Panc1 (cell line): ENCODE measurements around the gene TANGO6. TPM values are rescaled to one million over a fixed set of nuclear protein-coding genes. Genes with fewer than 3 reads are reported as not detected.

ENCODE experiments used
- ATAC-seq: fragments of 200-7000 bp; cut with Tn5 transposase; 2 replicates; pipeline ENCODE4 v1.9.1; 2020; ENCODE audit warnings: mild to moderate bottlenecking, moderate library complexity
- BruUV-seq: library from RNA; stranded (reverse); fragments of 400-500 nt; replicated peaks from 2 replicates; lab custom pipeline; 2021; lab: Mats Ljungman, UMichigan
- CTCF ChIA-PET: fragments of 300-600 bp; sonication (Branson Sonifier 250); formaldehyde crosslinking; loops from one replicate; lab custom pipeline; 2022; ENCODE audit warnings: antibody characterized with exemption; lab: Charles Lee
- POLR2A ChIA-PET: fragments of 300-600 bp; sonication (Branson Sonifier 250); formaldehyde crosslinking; loops from one replicate; lab custom pipeline; 2022; ENCODE audit warnings: antibody characterized with exemption; lab: Charles Lee
- DNase-seq: peaks from one replicate; pipeline ENCODE4 v3.0.0-alpha.2; 2010; ENCODE audit warnings: low read depth, low spot score
- H3K27ac ChIP-seq: 2 replicates; pipeline ENCODE4 v1.5.1; 2011; ENCODE audit warnings: mild to moderate bottlenecking, low read length, inconsistent platforms
- H3K27me3 ChIP-seq: fragments of 200-500 bp; sonication (Bioruptor generic); 2 replicates; pipeline ENCODE4 v1.6.0; 2014; ENCODE audit warnings: low read length, inconsistent platforms; ENCODE audit not compliant: control insufficient read depth, insufficient read depth
- H3K36me3 ChIP-seq: fragments of 200-500 bp; sonication (Bioruptor generic); 2 replicates; pipeline ENCODE4 v1.5.1; 2014; ENCODE audit warnings: inconsistent platforms, mild to moderate bottlenecking, low read length, moderate library complexity; ENCODE audit not compliant: control insufficient read depth, insufficient read depth
- H3K4me1 ChIP-seq: 2 replicates; pipeline ENCODE4 v1.5.1; 2011; ENCODE audit warnings: inconsistent platforms, mild to moderate bottlenecking, low read length, moderate library complexity; ENCODE audit not compliant: control insufficient read depth, insufficient read depth
- H3K4me3 ChIP-seq, 2 experiments: 2 replicates each; pipeline ENCODE4 v1.5.1; 2011 to 2012; ENCODE audit warnings: low read depth in 2 of 2, low read length in 2 of 2, mild to moderate bottlenecking in 2 of 2, inconsistent platforms in 1 of 2, moderate library complexity in 1 of 2
- H3K9me3 ChIP-seq: fragments of 200-500 bp; sonication (Bioruptor generic); 2 replicates; pipeline ENCODE4 v1.5.1; 2014; ENCODE audit warnings: low read depth, mild to moderate bottlenecking, inconsistent platforms, low read length, moderate library complexity; ENCODE audit not compliant: control insufficient read depth, insufficient read depth
- POLR2AphosphoS5 ChIP-seq: IDR thresholded peaks from 2 replicates; pipeline ENCODE4 v1.6.1; 2012; ENCODE audit warnings: mild to moderate bottlenecking, low read depth, low read length, moderate library complexity
- SIN3A ChIP-seq: IDR thresholded peaks from 2 replicates; pipeline ENCODE4 v1.6.1; 2012; ENCODE audit warnings: low read depth, mild to moderate bottlenecking, low read length, moderate library complexity, borderline replicate concordance; ENCODE audit not compliant: insufficient read depth
- TCF7L2 ChIP-seq: IDR thresholded peaks from 2 replicates; pipeline ENCODE4 v1.6.1; 2011; ENCODE audit warnings: mild to moderate bottlenecking, low read depth, low read length, inconsistent platforms
- in situ Hi-C: cut with HindIII; loops from 2 replicates; pipeline ENCODE4 v1.10.0; 2016; ENCODE audit warnings: low sequenced_read_pairs, low pct_unique_long_range_greater_than_20kb
- intact Hi-C: fragments of 100-400 bp; cut with micrococcal nuclease; formaldehyde crosslinking; loops from one replicate; pipeline ENCODE4 v1.10.0; 2022; ENCODE audit not compliant: unreplicated experiment
- total RNA-seq: library from RNA; stranded (reverse); gene quantifications from one replicate; pipeline ENCODE4 v1.2.1, GENCODE V29; 2021; ENCODE audit not compliant: unreplicated experiment
- TF ChIP-seq, protein P1 (sequence below): fragments of 450-650 bp; IDR thresholded peaks from 2 replicates; pipeline ENCODE4 v1.5.1; 2017; ENCODE audit warnings: mild to moderate bottlenecking
- TF ChIP-seq, protein P2 (sequence below), 2 experiments: IDR thresholded peaks; 2 replicates each; pipeline ENCODE4 v1.6.1; 2011 to 2012; ENCODE audit warnings: low read depth in 2 of 2, control low read depth in 1 of 2, low read length in 1 of 2, mild to moderate bottlenecking in 1 of 2, moderate library complexity in 1 of 2; ENCODE audit not compliant: insufficient read depth in 1 of 2

Gene TANGO6
- total RNA-seq, 1 experiment from 2014 or later: 11.0 TPM

DNA sequence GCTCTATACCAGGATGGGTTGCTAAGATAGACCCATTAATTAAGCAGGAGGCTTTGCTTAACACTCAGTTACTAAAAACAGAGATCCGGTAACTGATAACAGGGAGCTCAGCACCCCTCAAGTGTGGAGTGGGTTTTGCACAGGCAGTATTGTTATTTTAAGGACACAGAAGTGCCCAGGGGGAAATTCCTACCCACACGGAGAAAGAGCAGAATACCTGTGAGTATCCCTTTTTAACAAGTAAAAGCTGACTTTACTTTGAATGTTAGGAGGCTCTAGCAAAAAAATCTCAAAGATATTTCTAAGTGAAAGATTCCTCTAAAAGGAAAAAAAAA lies 229.3 kb downstream of the TANGO6 start:
- H3K4me3 ChIP-seq: no peak overlapping the region
- H3K27me3 ChIP-seq: no peaks in the 10 kb centered on the region
- H3K9me3 ChIP-seq: no peaks in the 10 kb centered on the region
- intact Hi-C loops (no loop called here), in situ Hi-C loops (no loop called here)
- peaks cover 27% of the 10 kb centered on the region for H3K4me1 ChIP-seq
- TF ChIP-seq, protein P1, sequence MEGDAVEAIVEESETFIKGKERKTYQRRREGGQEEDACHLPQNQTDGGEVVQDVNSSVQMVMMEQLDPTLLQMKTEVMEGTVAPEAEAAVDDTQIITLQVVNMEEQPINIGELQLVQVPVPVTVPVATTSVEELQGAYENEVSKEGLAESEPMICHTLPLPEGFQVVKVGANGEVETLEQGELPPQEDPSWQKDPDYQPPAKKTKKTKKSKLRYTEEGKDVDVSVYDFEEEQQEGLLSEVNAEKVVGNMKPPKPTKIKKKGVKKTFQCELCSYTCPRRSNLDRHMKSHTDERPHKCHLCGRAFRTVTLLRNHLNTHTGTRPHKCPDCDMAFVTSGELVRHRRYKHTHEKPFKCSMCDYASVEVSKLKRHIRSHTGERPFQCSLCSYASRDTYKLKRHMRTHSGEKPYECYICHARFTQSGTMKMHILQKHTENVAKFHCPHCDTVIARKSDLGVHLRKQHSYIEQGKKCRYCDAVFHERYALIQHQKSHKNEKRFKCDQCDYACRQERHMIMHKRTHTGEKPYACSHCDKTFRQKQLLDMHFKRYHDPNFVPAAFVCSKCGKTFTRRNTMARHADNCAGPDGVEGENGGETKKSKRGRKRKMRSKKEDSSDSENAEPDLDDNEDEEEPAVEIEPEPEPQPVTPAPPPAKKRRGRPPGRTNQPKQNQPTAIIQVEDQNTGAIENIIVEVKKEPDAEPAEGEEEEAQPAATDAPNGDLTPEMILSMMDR: no peak
- TF ChIP-seq SIN3A (no peak), POLR2AphosphoS5 (no peak), TCF7L2 (no peak)
- TF ChIP-seq, protein P2, sequence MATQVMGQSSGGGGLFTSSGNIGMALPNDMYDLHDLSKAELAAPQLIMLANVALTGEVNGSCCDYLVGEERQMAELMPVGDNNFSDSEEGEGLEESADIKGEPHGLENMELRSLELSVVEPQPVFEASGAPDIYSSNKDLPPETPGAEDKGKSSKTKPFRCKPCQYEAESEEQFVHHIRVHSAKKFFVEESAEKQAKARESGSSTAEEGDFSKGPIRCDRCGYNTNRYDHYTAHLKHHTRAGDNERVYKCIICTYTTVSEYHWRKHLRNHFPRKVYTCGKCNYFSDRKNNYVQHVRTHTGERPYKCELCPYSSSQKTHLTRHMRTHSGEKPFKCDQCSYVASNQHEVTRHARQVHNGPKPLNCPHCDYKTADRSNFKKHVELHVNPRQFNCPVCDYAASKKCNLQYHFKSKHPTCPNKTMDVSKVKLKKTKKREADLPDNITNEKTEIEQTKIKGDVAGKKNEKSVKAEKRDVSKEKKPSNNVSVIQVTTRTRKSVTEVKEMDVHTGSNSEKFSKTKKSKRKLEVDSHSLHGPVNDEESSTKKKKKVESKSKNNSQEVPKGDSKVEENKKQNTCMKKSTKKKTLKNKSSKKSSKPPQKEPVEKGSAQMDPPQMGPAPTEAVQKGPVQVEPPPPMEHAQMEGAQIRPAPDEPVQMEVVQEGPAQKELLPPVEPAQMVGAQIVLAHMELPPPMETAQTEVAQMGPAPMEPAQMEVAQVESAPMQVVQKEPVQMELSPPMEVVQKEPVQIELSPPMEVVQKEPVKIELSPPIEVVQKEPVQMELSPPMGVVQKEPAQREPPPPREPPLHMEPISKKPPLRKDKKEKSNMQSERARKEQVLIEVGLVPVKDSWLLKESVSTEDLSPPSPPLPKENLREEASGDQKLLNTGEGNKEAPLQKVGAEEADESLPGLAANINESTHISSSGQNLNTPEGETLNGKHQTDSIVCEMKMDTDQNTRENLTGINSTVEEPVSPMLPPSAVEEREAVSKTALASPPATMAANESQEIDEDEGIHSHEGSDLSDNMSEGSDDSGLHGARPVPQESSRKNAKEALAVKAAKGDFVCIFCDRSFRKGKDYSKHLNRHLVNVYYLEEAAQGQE (IDR thresholded peaks at IDR 0.05; ENCODE audit: insufficient read depth in 1 of 2, low read depth in 2 of 2, low read length in 1 of 2): no peak
- H3K36me3 ChIP-seq: no peaks in the 10 kb centered on the region
- POLR2A ChIA-PET: interaction anchor here (0.7 kb wide), 1 partner anchor 107 kb away, joined by 4 read pairs; no protein-coding TSS in a partner anchor
- BruUV-seq: no TSS peak
- DNase-seq: no peak
- peak overlapping the region; percentile 59; the same call in 1 of the 2 replicates for H3K27ac ChIP-seq
- CTCF ChIA-PET: interaction anchor here (0.6 to 0.7 kb wide), 2 partner anchors 20 to 1677 kb away, joined by 3 to 4 read pairs; no protein-coding TSS in a partner anchor
- no peak for ATAC-seq

DNA sequence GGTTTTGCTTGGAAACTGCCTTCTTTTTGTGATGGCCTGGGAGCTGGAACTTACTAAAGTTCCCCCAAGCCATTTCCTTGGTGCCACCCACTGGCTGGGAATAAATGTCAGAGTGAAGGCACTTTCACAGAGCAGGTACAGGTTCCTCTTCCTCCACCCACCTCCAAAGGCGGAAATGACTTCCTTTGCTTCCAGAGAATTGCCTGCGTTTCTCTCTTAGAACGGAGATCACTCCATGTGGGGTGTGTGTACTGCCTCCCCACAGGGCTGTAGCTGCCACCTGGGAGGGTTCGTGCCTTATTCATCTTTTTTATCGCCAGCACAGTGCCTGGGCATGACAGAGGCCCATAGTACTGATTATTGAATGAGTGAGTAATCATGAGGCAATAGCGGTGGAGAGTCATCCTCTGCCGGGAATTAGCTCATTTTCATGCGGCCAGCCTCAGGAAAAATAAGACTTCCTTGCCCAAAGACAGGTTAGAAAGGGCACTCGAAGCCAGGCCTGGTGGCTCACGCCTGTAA lies 229.9 kb downstream of the TANGO6 start:
- ATAC-seq: peak; percentile 92

More for the DNA sequence above, 229.9 kb downstream of the TANGO6 start:
- Histone ChIP-seq H3K4me1 (peaks cover 31% of the 10 kb centered on the region), H3K9me3 (no peaks in the 10 kb centered on the region), H3K27ac (peak overlapping the region; percentile 59), H3K27me3 (no peaks in the 10 kb centered on the region), H3K36me3 (no peaks in the 10 kb centered on the region), H3K4me3 (peak overlapping the region in 1 of 2 experiments; percentile 17; a peak in 2 of 4 replicates)
- no TSS peak for BruUV-seq
- peak; percentile 87 for DNase-seq
- intact Hi-C loops: no loop called here
- ChIA-PET POLR2A (no interaction called here), CTCF (interaction anchor here (1.2 kb wide), 1 partner anchor 226 kb away, joined by 10 read pairs; no protein-coding TSS in a partner anchor)
- in situ Hi-C loops: no loop called here
- TF ChIP-seq TCF7L2 (no peak), SIN3A (no peak), POLR2AphosphoS5 (no peak)
- TF ChIP-seq, protein P2 (IDR thresholded peaks at IDR 0.05; ENCODE audit: insufficient read depth in 1 of 2, low read depth in 2 of 2, low read length in 1 of 2): no peak
- TF ChIP-seq, protein P1: no peak
